ENCODE measurements around the gene RRP8.

DNA sequence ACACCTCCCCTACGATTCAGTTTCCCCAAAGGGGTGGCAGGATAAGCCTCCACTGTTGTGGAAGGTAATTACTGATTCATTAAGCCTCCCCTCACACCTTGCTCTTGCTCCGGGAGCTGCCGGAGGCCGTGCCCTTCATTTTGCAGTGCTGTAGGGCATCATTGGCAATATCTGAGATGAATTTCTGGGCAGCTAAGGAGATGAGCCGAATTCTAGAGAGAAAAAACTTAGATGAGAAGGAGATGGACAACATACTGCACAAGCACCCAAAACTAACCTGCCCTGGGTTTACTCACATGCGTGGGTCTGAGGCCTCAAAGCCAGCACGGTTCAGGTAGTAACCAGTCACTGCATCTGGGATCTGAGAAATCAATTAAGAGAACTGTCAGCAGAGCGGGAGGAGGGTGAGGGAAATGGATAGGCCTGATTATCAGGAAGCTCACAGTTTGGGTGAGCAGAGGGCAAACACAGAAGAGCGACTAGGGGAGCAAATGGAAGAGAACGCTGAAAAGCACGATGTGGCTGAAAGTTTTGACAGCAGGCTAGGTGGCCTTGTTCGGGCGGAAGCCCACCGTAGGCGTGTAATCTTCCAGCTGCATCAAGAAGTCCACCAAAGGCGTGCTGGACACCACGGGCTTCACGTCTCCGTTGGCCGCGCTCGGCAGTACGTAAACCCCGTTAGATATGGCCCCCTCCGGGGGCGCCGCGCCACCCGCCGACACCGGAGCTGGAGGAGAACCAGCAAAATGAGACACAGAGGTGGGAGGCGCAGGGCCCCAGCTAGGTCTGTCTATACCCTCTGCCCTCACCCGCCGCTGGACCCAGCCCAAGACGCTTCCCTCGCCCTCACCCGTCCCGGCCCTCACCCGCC lies 7.9 kb upstream of the RRP8 start:
- TF ChIP-seq, protein P1, sequence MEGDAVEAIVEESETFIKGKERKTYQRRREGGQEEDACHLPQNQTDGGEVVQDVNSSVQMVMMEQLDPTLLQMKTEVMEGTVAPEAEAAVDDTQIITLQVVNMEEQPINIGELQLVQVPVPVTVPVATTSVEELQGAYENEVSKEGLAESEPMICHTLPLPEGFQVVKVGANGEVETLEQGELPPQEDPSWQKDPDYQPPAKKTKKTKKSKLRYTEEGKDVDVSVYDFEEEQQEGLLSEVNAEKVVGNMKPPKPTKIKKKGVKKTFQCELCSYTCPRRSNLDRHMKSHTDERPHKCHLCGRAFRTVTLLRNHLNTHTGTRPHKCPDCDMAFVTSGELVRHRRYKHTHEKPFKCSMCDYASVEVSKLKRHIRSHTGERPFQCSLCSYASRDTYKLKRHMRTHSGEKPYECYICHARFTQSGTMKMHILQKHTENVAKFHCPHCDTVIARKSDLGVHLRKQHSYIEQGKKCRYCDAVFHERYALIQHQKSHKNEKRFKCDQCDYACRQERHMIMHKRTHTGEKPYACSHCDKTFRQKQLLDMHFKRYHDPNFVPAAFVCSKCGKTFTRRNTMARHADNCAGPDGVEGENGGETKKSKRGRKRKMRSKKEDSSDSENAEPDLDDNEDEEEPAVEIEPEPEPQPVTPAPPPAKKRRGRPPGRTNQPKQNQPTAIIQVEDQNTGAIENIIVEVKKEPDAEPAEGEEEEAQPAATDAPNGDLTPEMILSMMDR (IDR thresholded peaks at IDR 0.05; ENCODE audit: low read depth, low read length), result no peak
- TF ChIP-seq EZH2phosphoT487 (IDR thresholded peaks at IDR 0.05; ENCODE audit: low read depth), result no peak
